Embryonic facial prominence (tissue), 1 donor: ENCODE data around the gene MKNK2.
"Not testable (repeated sequence)": the region's sequence is repeated elsewhere in the genome, so short reads cannot be mapped to it uniquely, and the experiment has no call there.

Experiments
- DNase-seq: peaks from one replicate; pipeline ENCODE4 v3.0.0-alpha.2; 2016; ENCODE audit errors: extremely low spot score

The MKNK2 gene

DNA sequence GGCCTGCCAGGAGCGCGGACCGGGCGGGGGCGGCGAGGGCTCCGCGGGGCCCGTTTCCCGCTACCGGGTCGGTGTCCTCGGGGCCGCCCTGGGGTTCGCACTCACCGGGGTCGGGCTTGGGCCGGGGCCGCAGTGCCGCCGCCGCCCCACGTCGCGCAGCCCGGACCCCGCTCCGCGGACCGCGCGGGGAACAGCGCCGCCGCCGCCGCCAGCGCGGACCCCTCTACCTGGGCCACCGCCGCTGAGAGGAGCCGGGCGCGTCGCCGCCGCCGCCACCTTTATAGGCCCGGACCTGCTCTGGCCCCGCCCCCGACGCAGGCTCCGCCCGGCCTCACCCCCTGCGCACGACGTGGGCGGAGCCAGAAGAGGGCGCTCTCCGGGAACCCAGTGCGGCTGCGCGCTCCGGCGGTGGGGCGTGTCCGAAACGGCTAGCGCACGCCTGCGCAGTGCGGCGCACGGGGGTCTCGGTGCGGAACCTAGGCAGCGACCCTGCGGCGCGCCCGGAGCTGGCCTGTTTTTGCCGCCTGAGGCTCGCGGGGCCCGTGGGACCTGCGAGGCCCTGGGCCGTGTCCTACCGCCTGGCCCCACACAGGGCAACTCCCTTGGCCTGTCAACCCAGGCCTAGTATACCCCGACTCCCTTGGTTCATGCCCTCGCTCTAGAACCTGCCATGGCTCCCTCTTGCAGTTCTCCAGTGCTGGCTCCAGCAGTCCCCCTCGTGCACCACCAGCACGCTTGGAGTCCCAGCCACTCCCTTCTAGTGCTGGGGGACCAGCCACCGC is at the start of gene MKNK2:
Gene MKNK2 (minus strand): TSS at position 254 of the 782 bp plus-strand sequence. CDS start 393 bp downstream, outside the sequence.
- DNase-seq: peak; percentile 90

DNA sequence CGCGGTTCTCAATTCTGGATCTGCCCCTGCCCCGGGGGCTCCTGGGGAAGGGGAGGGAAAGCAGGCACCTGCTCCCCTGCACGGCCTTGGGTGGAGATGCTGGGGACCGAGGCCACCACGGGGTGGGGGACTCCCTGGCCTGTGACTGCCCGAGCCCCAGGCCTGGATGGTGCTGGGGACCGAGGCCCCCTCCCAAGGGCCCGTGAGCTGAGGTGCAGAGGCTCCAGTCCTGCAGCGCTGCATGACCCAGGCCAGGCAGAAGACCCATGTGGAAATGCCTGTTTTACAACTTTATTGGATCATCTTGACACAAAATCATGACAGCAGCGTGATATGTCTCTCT is 49.6 kb upstream of the MKNK2 start:
- no peak for DNase-seq

DNA sequence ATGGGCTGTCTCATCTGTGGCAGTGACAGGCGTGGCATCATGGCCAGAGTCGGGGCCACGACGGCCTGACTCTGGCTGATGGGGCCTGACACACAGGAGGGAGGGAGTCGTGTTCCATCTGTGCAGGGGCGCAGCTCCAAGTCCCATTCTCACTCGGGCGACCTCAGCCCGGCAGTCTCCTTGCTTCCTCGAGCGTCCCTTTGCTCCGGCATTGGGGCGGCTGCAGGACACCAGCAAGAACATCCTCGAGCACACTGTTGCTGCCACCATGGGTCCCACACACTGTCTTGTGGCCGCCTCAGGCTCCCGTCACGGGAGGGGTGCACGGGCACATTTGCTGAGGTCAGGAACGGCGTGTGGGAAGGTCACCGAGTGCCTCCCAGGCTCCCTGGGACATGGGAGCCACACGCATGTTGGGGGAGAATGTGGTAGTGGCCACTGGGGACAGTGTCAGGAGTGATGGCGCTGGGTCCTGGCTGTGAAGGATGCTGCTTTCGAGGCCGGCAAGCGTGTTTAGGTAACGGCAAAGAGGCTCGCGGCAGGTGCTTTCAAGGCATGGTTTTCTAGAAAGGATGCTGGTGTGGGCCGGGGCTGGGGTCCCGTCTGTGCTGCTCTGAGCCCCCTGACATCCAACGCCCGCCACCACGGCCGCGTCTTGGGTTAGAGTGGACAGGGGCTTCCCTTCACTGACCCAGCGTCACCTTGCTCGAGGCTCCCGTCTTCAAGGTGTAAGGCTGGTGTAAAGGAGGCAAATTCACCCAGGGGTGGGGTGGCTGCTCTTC is 49.1 kb upstream of the MKNK2 start:
- DNase-seq: no peak

DNA sequence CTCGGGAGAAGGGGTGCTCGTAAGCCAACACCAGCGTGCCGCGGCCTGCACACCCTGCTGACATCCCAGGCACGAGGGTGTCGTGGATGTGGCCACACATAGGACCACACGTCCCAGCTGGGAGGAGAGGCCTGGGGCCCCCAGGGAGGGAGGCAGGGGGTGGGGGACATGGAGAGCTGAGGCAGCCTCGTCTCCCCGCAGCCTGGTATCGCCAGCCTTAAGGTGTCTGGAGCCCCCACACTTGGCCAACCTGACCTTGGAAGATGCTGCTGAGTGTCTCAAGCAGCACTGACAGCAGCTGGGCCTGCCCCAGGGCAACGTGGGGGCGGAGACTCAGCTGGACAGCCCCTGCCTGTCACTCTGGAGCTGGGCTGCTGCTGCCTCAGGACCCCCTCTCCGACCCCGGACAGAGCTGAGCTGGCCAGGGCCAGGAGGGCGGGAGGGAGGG is 48.0 kb upstream of the MKNK2 start:
- DNase-seq: no peak

DNA sequence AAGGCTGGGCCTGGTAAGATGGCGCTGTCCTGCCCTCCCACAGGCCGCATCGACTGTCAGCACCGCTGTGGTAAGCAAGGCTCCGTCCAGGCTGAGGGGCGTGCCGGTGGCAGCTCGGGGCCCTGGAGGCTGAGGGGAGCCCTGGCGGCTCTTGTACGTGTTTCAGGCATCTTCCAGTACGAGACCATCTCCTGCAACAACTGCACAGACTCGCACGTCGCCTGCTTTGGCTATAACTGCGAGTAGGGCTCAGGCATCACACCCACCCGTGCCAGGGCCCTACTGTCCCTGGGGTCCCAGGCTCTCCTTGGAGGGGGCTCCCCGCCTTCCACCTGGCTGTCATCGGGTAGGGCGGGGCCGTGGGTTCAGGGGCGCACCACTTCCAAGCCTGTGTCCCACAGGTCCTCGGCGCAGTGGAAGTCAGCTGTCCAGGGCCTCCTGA is 46.9 kb upstream of the MKNK2 start:
- no peak for DNase-seq

DNA sequence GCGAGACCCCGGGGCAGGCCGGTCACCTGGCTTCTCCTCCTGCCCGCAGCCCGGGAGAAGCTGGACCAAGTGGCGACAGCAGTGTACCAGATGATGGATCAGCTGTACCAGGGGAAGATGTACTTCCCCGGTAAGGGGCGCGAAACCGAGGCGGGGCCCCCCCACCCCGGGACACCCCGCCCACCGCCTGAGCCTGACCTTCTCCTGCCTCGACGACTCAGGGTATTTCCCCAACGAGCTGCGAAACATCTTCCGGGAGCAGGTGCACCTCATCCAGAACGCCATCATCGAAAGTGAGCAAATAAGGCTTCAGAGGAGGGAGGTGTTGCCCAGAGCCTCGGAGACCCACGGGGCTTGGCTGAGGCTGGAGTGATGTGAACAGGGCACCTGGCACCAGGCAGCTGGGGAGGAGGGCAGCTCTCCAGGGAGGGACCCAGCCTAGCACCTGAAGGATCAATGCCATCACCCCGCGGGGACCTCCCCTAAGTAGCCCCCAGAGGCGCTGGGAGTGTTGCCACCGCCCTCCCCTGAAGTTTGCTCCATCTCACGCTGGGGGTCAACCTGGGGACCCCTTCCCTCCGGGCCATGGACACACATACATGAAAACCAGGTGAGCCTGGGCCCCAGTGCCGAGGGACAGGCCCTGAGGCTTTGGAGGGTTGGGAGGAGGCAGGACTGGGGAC is 46.3 kb upstream of the MKNK2 start:
- no peak for DNase-seq

DNA sequence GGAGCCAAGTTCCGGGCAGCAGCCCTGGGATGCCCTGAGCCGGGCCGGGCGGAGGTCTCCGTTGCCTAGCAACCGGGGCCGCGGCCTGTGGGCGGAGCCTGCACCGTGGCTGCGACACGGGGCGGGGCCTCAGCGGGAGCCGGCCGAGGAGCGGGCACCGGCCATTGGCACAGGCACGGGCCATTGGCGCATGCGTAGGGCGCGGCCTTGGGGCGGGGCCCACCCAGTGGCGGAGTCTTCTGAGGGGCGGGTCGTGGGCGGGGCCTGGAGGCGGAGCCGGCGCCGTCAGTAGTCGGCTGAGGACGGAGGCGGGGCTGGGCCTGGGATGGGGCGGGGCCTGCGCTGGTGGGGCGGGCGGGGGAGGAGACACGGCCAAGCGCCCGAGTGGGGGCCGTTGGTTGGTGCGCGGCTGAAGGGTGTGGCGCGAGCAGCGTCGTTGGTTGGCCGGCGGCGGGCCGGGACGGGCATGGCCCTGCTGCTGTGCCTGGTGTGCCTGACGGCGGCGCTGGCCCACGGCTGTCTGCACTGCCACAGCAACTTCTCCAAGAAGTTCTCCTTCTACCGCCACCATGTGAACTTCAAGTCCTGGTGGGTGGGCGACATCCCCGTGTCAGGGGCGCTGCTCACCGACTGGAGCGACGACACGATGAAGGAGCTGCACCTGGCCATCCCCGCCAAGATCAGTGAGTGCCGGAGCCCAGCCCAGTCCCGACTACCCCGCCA is 45.6 kb upstream of the MKNK2 start, which contains the start of gene IZUMO4:
Gene IZUMO4 (plus strand): TSS at position 436 of the 723 bp plus-strand sequence. CDS start 31 bp downstream, at position 467.
- DNase-seq: peak; percentile 95

DNA sequence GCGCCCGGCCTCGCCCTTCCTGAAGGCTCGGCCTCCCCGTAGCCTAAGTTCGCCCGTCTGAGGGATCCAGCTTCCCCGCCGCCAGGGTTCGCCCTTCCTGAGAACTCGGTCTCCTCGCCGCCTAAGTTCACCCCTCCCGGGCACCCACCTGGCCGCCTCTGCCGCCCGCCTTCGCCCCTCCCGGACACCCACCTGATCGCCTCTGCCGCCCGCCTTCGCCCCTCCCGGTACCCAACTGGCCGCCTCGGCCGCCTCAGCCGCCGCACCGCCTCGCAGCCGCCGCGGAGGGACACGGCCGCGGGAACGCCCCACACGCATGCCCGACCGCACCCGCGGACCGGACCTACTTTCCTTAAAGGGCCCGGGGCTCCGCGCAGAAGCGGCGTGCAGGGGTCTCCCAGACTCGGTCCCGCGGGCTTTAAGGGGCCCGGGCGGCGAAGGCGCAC is 45.0 kb upstream of the MKNK2 start, which contains the start of gene MOB3A:
Gene MOB3A (minus strand): TSS at position 293 of the 446 bp plus-strand sequence. CDS start 17,766 bp downstream, outside the sequence.
- DNase-seq: peak; percentile 80

DNA sequence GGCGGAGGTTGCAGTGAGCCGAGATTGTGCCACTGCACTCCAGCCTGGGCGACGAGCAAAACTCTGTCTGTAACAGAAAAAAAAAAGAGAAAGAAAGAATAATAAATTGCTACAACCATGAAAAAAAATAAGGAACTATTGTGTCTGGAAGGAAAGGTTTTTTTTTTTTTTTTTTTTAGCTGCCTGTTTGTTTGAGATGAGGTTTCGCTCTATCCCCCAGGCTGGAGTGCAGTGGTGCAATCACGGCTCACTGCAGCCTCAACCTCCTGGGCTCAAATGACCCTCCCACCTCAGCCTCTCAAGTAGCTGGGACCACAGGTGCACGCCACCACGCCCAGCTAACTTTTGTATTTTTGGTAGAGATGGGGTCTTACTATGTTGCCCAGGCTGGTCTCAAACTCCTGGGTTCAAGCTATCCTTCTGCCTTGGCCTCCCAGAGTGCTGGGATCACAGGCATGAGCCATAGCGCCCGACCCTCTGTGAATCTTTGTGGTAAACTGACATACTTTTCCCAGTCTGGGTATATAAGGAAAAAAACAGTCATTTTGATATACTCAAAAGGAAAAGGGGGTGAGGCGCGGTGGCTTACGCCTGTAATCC is 41.0 kb upstream of the MKNK2 start:
- not testable (repeated sequence) for DNase-seq

DNA sequence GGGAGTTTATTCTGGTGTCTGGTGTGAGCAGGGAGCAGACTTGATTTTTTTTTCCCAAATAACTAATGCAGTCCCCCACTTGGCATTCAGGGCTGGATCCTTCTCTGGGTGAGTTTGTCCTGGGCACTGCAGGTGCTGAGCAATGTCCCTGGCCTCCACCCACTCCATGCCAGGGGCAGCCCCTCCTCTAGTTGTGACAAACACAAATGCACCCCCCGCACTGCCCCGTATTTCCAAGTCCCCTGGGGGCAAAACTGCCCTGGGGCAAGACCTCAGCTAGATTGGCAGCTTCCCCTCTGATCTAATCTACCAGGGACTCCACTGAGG is 38.6 kb upstream of the MKNK2 start:
- no peak for DNase-seq

DNA sequence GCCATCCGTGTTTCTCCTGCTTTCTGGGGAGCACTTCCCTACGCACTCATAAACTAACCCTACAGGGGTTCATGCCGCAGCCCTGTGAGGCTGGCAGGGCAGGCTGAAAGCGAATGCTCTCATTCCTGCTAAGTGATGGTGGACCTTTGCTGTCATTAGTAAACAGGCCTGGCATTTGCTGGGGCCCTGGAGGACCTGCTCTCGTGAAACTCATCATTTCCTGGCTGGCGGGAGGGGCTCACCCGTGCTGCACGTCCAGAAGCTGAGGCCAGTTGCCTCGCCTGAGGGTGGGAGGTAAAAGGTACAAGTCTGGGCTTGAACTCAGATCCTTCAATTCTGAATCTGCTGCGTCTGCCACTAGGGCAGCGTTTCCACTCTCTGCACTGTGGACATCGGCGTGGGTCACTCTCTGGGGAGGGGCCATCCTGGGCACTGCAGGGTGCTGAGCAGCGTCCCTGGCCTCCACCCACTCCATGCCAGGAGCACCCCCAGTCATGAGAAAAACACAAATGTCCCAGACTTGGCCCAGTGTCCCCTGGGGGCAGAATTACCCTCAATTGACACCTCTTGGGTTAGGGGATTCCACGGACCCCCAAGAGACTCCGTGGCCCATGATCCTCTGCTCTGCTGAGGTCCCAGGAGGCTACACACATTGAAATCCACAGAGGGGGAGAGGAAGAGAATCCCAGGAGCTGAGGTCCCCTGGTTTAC is 38.1 kb upstream of the MKNK2 start:
- DNase-seq: no peak

DNA sequence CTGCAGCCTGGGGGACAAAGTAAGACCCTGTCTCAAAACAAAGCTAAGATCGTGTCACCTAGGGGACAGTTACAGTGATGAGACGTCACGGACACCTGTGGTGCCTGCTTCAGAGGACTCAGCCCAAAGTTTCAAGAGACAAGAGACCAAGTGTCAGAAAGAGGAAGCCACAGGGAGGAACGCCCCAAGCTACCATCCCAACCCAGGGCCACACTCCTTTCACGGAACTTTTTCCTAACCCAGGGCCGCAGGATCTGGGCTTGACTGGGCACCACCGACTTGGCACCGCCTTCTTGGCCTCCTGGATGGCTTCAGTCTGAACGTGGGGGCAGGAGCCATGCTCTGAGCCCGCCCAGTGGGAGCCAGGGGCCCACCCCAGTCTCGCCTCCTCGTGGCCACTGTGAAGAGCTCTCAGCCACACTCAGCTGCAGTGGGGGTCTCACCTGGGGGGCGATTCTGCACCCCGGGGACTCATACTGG is 36.6 kb upstream of the MKNK2 start:
- no peak for DNase-seq

DNA sequence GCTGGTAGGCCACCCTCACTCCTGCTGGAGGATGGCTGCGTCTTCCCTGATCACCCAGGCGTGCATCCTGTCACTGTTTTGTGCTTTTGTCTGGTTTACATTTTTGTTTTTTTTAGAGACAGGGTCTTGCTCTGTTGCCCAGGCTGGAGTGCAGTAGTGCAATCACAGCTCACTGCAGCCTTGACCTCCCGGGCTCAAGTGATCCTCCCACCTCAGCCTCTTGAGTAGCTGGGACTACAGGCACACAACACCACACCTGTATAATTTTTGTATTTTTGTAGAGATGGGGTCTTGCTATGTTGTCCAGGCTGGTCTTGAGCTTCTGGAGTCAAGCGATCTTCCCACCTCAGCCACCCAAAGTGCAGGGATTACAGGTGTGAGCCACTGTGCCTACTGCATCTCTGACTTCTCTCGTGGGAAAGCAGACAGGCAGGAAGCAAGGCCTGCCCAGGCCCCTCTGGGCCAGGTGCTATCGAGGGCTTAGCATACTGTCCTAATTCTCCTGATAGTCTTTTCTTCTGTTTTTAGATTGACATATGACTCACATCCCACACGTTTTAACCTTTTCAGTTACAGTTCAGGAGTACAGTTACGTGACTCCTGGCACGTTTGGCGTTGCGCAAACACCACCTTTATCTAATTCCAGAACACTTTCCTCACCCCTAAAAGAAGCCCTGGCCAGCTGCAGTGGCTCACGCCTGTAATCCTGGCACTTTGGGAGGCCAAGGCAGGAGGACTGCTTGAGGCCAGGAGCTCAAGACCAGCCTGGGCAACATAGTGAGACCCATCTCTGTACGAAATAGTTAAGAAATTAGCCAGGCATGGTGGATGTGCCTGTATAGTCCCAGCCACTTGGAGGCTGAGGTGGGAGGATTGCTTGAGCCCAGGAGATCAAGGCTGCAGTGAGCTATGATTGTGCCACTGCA is 35.9 kb upstream of the MKNK2 start:
- not testable (repeated sequence) for DNase-seq

DNA sequence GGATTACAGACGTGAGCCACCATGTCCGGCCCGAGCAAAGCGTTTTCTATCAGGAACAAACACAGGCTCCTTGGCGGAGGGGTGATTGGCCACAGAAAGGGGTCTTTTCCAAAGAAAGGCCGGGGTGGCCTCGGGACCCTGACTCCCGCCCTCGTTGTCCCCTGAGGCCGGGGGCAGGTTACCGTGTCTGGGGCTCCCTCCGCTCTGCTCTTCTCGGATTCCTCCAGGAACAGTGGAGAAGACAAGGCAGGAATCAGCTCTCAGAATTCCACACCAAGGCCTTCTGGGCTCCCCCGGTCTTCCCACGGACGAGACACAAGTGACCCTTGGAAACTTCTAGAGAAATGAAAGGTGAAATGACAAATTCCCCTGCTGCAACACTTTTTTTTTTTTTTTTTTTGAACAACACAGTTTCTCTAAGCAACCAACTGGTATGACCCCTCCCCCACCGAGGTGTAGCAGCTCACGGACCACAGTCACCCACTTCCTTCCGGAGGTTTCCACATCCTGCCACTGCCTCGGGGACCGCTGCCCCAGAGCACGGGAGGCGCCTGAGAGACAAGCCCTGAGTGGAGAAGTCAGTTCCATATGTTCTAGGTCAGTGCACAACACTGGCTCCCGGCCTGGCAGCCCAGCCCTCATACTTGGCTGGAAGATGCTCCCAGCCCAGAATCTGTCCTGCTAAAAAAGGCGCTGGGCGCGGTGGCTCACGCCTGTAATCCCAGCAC is 34.1 kb upstream of the MKNK2 start:
- DNase-seq: no peak

DNA sequence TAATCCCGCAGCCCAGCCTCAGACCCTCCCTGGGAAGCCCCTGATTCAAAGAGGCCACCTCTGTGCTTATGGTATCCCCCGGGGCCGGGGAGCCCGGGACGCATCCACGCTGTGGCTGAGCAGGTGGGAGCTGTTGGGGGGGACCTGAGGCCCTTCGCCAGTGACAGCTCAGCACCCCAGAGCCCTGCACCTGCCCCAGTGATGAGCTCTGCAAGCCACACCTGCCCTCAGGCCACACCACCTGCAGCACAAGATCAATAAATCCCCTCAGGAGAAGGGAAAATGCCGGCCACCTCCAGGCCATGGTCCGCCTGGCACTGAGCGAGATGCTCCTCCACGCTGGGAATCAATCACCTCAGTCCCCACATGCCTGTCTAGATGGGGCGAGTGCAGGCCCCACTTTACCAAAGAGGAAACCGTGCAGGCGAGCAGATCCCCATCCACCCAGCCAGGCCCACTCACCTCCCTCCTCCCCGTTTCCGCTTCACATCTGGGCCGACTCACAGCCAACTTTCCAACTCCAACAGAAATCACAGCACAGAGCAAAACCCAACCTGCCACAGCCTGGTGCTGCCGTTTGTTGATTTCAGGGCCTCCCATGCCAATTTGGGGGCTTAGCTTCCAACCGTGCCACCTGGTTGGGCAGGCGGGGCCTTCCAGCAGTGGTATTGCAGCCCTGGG is 32.3 kb upstream of the MKNK2 start:
- no peak for DNase-seq

DNA sequence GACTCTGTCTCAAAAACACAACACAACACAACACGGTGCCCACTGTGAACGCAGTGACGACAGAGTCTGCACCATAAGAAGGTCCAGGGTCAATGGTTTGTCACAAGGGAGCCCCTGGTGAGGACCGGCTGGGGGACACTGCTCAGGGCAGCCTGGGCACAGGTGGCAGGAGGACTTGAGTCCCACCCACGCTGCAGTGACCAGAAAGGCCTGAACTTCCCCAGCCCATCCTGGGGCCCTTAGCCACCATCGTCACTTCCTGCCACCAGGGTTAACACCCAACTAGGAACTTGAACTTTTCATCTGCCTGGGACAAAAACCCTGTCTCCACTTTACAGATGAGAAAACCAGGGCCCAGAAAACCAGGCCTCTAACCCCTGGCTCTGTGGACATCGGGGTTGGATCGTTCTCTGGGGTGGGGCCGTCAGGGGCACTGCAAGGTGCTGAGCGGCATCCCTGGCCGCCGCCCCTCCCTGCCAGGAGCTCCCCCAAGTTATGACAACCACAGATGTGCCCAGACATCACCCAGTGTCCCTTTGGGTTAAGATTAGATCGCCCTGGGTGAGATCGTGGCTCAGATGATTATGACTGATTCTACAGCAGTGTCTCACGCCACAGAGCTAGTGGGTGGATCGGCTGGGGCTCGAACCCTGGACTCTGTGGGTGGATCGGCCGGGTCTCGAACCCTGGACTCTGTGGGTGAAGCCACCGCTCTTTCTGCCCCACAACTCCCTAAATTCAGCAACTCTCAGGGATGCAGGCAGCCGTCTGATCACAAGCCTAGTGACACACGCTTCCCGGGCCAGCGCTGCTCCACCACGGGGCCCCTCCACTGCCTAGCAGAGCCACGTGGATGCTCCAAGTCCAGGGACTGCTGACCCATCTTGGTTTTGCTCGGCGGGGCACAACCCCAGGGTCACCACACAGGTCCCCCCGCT is 31.1 kb upstream of the MKNK2 start:
- DNase-seq: no peak
